DMS79 treated with DMSO at 0.1 percent for 48 hours (cell line): ENCODE results near the gene TBX3.

Experiments used
- DNase-seq: peaks from one replicate; lab custom pipeline; 2025; lab: John Stamatoyannopoulos, UW

TBX3 gene

DNA sequence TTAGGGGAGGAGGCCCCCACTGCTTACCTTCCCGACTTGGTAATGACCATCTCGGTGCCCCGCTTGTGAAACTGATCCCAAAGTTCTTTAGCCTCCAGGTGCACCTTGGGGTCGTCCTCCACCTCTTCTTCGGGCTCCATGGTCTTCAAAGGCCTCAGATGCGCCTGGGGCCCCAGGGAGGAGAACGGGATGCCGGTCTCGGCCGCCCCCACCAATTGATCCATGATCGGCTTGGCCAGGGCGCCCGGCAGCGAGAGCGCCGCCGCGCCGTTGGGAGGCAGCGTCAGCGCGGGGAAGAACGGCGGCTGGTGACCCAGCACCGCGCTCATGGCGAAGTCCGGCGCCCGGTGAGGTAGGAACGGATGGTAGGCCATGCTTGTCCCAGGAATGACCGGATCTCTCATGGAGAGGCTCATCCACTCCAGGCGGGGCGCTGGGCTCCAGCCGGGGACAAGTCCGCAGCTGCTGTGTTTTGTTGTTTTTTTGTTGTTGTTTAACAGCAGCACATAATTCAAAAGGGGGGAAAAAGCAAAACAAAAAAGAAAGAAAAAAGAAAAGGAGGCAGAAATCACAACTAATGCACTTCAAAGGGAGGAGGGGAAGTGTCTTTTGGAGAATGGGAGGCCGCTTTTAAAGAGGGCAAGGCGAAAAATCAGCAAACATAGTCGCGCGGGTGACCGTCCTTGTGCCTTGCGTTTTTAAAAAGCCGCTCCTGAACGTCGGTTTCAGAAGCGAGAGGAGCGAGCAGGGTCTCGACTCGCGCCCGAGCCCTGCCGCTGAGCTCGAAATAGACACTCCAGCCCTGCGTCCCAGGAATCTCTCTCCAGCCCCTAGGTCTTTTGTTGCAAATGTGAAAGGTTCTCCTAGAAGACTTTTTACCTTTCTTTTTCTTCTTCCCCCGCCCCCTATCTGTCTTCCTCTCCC, 928 bp downstream of the TBX3 start:
- DNase-seq = no peak

DNA sequence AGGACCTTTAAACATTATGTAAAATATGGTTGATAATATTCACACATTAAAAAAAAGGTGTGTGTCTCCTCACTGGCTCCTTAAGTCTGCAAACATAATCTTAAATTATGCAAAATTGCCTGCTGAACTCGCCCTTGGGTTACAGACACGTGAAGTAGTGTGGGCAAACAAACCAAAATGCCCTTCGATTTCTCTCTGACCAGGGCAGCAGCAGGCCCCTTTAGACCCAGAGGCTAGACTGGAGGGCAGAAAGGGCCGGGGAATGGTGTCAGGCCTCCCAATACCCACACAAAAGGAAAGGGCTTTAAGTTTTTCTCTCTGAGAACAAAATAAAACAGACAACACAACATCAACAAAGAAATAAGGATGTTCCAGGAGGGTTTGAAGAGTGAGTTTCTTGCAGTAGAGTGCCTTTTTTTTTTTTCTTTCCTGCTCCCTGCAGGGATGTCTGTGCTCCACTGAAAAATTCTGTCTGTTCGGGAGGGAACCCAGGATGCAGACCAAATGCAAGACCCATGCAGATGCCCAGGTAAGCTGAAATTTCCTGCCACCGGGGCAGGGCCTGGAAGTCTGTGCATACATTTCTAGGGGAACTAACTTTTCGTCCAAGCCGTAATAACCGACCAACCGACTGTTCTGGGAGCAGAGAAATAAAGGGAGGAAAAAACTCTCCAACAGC, 1.7 kb downstream of the TBX3 start:
- DNase-seq = no peak

DNA sequence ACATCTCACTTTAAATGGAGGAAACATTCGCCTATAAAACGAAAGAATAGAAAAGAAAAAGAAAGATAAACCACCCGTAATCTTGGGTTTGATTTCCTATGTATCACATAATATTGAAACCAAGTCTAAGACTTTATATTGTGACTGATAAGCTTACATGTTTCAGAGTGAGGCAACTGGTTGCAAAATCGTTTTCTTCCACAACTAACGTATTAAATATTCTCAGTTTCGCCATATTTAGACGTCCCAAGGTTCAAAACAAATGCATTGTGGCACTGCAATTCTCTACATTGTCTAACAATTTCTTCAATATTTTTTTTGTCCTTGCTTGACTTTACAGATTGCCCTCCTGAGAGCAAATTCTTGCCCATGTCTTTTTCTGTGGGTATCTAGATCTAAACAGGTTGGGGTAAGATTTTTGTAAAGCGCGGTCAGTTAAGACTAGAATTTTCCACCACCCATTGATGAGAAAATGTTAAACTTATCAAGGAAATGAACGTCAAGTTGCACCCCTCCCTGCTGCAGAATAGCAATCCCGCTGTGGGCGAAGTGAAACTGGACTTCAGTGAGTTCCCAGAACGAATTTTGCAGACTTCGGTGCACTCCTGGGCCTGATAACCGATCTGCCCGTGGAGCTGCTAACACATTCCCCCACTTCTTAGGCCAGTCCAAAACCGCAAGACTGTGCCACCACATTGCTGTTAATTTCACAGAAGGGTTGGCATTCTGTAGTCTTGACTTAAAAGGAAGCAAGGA, 2.7 kb downstream of the TBX3 start:
- DNase-seq = no peak

DNA sequence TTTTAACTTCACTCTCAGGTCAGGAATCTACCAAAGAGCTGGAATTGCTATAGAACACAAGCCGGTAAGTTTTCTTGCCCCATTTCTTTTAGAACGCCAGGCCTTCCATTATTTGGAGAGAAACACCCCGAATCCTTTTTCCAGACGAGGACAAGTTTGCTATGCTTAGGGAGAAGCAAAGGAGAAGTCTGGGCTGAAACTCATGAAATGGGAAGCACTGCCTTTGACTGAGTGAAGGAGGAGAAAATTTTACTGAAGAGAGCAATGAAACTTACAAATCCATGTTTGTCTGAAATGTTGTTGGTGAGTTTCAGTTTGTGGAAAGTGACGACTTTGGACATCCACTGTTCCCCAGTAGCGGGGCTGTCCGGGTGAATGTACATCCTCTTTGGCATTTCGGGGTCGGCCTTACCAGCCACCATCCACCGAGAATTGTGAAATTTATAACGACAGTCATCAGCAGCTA, 3.3 kb downstream of the TBX3 start:
- DNase-seq = no peak

DNA sequence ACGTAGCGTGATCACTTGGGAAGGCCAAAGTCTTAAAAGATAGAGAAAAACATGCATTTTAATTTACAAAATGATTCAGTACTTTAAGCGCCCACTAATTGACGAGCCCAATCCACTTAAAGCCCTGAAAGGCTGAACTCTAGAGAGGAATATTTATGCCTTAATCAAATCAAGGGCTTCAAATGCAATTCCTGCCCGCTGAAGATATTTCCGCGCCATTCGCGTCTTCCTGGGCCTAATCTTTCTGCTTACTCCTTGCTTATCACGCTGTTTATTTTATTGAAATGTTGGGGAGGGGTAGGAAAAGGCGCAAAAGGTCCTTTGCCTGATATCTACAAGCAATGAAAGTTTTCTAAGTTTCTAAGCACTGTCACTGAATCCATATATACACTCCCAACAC, 4.0 kb downstream of the TBX3 start:
- no peak for DNase-seq

DNA sequence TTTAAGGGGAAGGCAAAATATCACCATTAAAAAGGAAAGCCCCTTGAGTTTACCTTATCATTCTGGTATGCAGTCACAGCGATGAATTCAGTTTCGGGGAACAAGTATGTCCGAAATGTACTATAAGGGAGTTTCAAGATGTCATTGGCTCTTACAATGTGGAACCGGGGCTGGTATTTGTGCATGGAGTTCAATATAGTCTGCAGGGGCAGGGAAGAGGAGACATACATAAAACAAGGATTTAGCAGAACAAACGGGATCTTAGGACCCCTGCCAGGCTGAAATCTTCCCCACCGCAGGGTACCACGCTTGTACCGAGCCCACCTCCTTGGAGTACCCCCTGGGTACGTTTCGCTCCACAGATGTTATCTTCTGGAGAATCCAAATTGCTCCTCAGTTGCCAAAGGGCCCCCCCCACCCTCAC, 4.5 kb downstream of the TBX3 start:
- DNase-seq = no peak

DNA sequence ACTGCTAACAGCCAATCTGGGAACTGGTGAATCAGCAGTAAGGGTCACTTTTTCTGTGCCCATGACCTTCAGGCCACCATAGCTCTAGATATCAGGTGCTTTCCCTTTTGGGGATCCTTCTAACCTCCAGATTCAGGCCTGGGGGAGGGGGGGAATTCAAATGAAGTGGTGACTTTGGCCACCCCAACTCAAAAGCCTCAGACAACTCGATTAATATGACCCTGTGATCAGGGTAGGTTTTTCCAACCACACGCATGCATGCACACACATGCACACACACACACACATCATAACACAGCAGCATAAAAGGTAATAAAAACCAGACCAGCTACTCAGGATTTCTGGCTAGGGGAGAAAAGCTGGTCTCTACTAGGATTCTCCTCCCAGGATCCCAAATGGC, 5.3 kb downstream of the TBX3 start:
- DNase-seq = no peak

DNA sequence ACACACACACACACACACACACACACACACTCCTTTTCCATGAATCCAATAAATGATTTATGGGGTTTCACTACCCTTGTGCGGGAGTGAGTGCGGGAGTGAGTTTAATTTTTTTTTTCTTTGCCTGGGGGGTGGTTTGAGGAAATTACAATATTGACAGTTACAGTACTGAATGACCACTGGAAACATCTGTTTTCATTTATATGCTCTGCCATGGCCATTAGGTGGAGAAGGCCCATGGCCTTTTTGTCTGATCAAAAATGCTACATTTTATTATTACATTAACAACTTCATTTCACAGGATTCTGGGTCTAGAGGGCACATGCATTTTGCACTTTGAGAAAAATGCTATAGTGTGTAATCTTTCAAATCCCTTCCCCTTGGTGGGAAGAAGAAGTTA, 5.9 kb downstream of the TBX3 start:
- no peak for DNase-seq

DNA sequence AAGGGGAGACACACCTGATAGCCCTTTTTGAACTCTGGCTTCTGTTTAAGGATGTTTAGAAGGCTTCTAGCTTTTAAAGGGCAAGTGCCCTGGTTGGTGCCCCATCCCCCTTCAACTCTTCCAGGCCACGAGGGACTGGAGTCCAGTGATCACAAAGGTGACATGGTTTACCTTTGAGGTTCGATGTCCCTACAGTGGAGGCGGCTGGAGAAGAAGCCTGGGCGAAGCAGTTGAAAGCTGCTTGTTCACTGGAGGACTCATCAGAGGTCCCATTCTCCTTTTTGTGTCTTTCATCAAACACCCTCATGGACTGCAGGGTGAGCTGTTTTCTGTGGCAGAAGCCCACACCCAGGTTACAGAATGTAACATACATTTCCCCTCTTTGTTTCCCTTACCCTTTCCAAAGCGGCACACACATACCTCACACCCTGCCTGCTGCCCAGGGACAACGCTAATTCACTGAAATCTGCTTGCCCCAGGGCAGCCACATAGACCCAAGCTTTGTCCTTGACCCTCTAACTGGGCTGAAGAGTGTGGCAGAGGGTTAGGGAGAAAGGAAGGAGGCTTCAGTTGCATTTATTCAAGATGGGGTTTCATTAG, 7.7 kb downstream of the TBX3 start:
- no peak for DNase-seq

DNA sequence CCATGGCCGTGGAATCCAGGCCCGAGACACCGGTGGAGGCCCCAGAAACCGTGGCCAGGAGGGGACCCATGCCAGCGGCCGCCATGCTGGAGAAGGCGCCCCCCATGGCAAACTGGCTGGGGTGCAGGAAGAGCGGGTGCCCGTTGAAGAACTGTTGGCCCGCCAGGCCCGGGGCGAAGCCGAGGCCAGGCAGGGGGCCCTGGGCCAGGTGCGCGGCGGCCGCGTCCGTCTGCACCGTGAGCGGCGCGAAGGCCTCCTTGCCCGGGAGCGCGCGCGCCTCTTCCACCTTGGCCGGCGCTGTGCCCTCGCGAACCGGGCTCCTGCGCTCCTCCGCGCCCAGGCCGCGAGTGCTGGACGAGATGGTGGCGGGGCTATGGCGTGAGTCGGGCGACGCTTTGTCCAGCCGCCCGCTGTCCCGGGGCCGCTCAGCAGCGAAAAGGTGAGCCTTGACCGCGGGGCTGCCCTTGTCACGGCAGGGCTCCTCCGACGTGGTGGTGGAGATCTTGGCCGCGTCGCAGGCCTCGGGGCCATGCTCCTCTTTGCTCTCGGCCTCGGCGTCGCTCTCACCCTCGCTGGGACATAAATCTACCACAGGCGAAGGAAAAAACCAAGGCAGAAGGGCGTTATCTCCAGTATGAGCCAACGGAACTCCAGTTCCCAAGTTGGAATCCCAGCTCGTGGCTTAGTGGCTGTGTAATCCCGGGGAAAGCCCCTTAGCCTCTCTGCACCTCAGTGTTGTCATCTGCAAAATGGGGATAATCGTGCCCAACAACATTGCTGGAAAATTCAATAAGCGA, 9.5 kb downstream of the TBX3 start:
- no peak for DNase-seq

DNA sequence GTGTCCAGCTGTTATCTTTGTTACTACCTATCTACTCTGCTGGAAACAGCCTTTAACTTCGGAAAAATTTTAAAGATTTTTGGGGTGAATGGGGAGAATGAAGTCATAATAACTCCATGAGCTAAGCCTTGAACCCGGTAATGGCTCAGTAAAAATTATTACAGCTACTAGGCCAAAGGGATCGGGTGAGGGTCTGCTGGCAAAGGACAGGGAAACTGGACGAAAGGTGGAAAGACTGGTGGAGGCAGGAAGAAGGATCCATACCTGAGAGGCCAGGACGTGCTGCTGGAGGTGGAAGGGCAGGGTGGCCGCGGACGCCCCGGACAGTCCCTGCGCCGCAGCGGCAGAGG, 10.1 kb downstream of the TBX3 start:
- DNase-seq = no peak

DNA sequence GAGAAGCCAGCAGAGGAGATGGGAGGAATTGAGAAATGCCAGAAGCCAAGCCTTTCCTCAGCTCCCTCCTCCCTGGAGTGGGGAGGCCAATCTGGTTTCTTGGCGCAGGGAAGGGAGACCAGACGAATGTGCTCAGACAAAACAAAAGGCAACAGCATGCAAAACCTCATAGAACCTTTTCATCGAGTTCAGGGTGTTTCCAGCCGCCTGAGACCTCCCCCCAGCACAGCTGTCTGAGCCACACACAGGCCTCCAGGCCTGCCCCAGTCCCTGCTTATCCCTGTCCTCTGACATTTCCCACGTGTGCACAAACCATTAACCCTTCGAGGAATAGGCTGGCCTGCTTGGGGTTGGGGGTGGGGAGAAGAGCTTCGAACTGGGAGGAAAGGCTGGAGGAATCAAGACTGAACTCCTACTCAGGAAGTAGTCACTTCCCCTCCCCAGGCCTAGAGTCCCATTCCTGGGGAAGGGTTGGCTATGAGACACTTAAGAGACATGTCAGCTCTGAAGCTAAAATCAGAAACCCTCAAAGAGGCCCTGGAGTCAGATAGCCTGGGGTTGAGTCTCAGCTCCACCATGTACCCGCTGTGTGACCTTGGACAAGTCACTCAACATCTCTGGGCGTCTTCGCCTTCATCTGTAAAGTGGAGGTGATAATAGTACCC, 10.7 kb downstream of the TBX3 start:
- no peak for DNase-seq

DNA sequence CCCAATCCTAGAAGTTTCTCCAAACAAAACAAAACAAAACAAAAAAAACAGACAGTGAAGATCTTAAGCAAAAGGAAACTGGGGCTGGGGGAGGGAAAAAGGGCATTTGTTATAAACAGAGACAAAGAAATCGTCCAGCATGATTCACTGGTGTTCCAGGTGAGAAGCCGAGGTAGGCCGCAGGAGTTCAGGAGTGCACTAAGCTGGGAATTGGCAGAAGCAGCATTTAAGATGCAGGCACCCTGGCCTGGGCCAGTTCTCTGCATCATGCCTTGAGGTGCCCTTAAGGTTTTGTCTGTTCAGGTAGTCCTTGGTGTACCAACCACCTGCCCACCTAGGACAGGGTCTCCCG, 11.2 kb downstream of the TBX3 start:
- no peak for DNase-seq

DNA sequence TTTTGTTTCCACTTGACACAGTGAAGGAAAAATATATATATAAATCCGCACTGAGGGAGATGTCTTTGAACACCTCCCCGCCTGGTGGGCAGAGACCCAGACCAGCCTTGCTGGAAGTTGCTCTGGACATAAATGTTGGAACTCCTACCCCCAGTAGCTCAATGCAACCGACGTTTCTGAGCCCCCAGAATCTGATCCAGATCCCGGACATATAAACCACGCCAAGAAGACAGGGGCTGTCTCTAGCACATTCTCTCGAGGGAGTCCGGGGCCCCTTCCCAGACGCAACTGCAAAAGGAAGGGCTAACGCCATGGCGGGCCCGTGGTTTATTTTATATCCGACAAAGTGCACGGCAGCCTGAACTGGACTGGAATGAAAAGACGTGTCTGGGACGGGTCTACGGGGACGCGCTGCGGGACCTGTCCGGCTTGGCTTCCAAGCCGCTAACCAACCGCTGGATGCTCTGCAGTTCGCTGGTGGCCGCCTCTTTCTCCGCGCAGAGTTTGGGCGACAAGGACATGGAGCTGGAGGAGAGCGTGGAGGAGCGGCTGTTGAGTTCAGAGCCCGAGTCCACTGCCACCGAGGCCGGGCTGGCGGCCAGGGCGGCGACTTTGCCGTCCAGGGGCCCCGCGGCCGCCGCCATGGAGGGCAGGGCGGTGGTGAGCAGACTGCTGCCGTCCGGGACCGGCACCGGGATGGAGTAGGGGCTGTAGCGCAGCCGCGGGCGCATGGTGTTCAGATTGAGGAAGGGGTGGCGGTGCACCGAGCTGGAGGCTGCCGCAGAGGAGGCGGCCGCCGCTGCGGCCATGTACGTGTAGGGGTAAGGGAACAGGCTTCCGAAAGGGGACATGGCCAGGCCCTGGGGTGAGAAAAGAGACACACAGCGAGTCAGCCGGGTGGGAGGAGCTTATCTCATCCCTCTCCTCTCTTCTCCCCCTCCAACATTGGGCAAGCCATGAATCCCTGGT, 12.2 kb downstream of the TBX3 start:
- DNase-seq = no peak

DNA sequence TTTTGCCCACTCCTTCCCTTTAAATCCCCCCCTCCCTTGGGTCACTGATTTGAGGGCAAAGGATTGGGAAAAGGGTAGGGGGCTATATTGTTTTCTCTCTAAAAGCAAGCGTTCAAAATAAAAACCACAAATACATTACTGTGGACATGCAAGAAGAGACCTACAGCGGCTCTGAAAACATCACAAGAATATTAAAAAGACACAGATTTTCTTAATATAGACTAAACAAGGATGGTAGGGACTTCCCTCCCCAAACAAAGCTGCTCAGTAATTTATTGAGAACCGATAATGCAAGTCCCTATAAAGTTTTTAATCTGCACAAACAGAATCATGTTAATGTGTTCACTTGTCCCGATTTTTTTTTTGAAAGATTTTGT, 12.9 kb downstream of the TBX3 start:
- no peak for DNase-seq

DNA sequence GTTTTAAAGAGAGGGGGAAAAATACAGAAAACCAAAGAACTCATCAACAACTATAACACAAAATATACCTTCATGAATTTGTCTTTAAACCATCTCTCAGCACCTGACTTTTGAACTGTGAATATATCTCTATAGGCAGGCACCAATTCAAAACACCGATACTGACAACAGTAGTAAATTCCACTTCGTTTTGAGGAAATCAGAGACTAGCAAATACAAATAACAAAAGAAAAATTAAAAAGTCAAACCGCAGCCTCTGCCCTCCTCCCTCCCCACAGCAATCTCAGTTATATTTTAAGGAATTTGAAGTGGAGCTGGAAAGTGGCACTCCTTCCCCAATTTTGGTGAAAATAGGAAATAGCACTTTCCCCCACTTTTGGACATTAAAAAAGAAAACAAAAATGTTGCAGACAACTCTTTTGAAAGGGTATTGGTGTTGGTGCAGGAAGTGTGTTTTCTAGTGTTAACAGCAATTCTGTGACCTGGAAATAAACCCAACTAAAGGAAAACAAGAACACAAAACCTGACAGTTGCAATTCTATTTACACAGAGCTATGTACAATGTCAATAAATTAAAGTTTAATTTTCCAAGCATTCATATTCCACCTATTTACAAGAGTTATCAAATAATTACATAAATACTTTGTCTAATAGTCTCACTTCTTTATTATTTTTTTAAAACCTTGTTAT, 13.5 kb downstream of the TBX3 start:
- DNase-seq = no peak

DNA sequence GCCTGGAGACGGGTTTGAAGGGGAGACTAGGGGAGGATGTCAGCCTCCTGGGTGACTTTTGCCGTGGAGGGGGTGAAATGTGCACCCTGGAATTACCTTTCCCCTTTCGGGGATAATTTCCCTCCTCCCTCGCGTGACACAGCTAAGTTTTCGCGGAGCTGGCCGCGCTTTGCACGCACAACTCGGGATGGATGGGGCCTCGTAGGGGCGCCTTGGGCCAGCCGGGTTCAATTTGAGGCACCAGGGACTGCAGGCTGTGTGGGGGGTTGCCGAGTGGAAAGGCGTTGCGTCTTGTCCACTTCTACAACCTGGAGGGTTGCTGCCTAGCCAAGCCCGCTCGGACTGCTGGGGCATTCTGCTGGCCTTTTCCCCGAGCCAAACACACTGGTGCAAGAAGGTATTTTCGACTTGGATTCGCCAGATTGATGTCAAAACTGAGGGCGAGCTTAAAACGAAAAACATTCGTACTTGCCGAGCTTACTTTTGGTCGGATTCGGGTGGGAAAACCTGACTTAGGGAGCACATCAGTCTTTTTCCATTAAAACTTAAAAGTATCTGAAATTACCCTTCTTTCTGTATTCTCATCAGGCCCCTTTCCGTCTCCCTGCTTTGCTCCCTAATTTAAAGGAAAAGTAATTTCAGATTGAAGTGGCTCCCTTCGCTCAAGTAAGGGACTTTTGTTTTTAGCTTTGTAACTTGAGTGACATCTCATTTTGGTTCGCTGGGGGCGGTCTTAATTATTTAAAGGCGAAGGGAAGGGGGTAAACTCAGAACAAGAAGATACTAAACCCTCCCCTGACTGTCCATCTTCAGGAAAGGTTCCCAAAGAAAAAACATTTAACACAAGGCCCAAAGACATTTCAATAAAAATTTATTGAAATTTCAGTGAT, 14.3 kb downstream of the TBX3 start:
- DNase-seq = no peak

DNA sequence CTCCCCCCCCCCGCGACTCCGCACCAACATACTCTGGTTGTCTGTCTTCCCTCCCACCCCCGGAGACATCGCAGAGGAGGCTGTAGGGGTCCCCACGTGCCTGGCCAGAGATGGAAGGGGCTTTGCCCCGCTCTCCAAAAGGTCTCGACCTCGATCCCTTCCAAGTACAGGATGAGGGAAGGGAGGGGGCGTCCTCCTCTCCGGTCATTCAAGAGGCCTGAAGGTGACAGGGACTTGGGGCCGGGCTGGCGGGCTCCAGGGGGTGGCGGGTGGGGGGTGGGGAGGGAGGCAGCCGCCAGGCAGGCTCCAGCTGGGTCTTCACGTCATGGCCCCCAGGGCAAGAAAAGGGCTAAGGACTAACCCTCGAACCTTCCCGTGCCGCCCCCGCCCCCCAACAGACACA, 15.1 kb downstream of the TBX3 start:
- DNase-seq = no peak
